HG03571 (cell line): ENCODE results near the gene OR2A2.
"Not testable (repeated sequence)": the region's sequence is repeated elsewhere in the genome, so short reads cannot be mapped to it uniquely, and the experiment has no call there.

Source experiments
- ATAC-seq: cut with Tn5 transposase; IDR thresholded peaks from one replicate; pipeline ENCODE4 v1.9.1; 2021; ENCODE audit not compliant: unreplicated experiment

Gene OR2A2, protein sequence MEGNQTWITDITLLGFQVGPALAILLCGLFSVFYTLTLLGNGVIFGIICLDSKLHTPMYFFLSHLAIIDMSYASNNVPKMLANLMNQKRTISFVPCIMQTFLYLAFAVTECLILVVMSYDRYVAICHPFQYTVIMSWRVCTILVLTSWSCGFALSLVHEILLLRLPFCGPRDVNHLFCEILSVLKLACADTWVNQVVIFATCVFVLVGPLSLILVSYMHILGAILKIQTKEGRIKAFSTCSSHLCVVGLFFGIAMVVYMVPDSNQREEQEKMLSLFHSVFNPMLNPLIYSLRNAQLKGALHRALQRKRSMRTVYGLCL

DNA sequence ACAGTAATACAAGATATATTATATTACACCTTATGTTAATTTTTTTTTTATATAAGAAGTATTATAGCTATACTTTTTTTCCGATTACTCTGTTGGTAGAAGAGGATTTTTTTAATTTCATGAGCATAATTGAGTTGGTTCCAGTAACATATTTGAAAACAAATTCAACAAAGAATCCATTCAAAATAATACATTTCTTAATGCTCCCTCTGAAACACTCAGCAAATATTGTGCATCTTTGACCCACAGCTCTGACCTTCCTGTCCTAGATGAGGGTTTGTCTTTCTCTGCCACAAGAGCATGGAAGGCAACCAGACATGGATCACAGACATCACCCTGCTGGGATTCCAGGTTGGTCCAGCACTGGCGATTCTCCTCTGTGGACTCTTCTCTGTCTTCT lies at the start of gene OR2A2:
OR2A2 (plus strand) TSS at position 301 of the 400 bp plus-strand sequence; CDS start at position 301, 0 bp downstream.
- ATAC-seq: no peak

DNA sequence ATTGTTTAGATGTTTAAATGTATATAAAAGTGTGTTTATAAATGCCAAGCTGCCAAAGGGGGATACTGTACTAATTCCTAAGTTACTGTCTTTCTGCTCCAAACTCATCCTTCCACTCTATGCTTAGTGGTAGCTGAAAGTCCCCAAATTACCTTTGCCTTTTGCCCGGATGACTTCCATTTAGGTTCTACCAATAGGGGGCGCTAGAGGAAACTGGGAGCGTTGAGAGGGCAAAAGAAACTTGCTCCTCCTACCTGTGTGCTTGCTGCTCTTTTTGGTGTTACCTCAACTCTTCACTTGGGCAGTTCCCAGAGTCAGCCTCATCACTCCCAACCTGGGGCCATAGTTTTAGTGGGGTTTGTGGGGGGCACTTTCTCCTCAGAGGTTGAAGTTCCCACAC lies 45.7 kb upstream of the OR2A2 start:
- ATAC-seq: no peak

DNA sequence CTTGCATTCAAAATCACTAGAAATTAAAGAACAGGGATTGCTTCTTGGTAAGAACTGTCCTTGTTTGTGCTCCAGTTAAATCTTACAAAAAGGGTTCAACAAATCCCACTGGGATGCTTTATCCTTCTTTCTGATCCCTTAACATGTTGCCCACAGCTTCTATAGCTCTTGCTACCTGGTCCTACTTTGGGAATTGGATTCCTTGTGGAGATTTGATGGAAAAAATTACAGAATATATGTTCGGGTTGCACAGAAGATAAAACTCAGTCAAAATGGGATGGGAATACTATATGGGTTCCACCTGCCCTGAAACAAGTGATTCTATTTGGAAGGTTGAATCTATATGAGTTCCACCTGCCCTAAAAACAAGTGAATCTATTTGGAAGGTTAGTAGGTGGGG lies 39.9 kb upstream of the OR2A2 start, which contains the start of gene OR2A25:
OR2A25 (plus strand) TSS at position 301 of the 400 bp plus-strand sequence. CDS start 4,409 bp downstream, outside the sequence.
- no peak for ATAC-seq

DNA sequence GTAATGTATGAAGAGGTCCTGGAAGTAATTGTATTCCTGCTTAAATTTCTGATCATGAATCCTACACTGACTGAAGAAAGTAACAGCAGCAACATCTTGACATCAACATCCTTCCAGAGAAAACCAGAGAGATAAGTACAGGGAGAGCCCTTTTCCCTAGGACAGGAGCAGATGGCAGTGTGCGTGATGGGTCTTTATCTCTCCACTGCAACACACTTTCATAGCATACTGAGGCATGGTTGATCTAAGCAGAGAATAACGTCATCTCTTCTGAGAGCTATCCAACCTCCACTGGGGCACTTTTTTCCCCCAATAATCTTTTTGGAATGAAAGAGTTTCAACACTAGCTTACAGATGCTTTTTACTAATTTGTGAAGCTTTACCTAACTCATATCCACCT lies 39.4 kb upstream of the OR2A2 start:
- no peak for ATAC-seq

DNA sequence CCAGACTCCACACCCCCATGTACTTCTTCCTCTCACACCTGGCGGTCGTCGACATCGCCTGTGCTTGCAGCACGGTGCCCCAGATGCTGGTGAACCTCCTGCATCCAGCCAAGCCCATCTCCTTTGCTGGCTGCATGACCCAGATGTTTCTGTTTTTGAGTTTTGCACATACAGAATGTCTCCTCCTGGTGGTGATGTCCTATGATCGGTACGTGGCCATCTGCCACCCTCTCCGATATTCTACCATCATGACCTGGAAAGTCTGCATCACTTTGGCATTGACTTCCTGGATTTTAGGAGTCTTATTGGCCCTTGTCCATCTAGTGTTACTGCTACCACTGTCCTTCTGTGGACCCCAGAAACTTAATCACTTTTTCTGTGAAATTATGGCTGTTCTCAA lies 35.0 kb upstream of the OR2A2 start:
- ATAC-seq: no peak

DNA sequence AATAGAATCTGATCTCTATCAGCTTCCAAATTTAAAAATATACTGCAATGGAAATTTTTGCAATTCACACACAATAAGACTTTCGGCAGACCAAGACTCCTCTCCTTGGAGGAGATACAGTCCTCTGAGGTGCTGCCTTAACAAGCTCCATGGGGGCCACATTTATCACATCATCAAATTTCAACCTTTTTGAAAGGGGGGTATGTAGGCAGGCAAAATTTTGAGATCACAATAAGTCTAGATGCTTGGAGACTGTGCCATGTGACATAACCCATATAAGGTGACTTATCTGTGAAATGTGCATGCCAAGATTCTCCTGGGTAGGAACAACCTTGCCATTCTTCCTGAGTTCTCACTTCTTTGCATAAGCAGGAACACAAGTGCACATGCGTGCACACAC lies 23.4 kb upstream of the OR2A2 start, which contains the start of gene OR2A12:
OR2A12 (plus strand) TSS at position 301 of the 400 bp plus-strand sequence. CDS start 8,830 bp downstream, outside the sequence.
- no peak for ATAC-seq

DNA sequence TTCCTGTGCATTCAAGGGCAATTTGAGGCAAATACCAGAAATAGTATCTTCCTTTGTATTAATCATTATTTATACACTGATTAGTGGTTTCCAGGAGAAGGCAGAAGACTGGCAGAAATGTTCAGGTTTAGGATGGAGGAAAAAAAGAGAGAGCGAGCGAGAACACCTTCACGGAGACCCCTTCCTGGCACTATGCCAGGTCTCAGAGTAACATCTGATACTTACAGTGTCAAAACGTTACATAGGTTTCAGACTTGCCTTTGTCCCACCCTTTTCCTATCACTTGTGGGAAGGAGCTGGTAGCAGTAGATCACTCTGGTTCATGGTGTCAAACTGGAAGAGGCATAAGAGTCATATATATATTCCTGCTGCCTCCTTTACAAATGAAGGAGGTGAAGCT lies 22.7 kb upstream of the OR2A2 start:
- ATAC-seq: no peak

DNA sequence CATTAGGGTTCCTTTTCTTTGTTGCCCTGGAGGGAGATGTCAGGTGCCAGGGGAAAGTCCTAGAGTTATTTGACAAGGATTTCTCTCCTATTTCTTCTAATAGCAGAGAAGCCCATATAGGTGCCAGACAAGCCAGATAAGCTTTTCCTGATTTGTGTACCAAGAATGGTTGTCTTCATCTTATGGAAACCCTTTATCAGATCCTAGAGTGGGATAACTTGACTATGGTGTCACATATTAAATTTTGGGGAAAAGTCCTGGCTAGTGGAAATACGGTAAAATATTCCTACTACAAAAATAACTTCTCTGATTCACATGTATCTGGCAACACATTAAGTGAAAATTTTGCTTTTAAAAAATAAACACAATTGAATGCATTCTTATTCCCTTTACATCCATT lies 22.2 kb upstream of the OR2A2 start:
- ATAC-seq: no peak

DNA sequence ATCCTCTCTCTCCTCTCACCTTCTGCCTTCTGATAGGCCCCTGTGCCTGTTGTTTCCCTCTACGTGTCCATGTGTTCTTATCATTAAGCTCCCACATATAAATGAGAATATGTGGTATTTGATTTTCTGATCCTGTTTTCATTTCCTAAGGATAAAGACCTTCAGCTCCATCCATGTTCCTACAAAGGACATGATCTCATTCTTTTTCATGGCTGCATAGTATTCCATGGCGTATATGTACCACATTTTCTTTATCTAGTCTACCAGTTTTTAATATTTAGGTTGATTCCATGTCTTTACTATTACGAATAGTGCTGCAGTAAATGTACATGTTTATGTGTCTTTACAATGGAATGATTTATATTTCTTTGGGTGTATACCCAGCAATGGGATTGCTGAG lies 18.7 kb upstream of the OR2A2 start:
- ATAC-seq: no peak

DNA sequence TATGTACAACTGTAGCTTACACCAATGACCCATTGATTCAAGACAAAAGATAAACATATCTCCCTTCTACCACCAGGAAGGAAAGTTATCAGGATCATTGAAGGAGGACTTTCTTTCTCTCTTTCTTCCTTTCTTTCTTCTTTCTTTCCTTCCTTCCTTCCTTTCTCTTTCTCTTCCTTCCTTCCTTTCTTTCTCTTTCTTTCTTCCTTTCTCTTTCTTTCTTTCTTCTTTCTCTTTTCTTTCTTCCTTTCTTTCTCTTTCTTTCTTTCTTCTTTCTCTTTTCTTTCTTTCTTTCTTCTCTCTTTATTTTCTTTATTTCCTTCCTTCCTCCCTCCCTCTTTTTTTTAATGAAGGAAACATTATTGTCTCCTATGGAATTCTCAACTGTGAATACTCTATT lies 10.6 kb upstream of the OR2A2 start:
- ATAC-seq: no peak

DNA sequence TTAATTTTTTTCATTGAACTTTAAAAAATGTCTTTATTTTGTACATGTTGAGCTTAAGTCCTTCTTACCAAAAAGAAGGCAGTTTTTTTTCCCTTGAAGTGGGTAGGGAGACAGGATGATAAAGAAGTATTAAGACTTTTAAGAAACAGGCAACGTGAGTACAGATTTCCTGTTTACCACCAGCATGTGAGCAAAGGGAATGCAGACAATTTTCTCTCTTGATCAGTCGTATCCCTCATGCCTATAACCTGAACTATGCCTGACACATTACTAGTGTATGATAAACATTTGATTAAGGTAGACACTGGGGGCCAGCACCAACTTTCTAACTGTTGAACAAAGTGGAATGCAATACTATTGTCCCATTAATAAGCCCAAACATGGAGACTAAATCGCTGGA lies 8.8 kb upstream of the OR2A2 start:
- ATAC-seq: no peak

DNA sequence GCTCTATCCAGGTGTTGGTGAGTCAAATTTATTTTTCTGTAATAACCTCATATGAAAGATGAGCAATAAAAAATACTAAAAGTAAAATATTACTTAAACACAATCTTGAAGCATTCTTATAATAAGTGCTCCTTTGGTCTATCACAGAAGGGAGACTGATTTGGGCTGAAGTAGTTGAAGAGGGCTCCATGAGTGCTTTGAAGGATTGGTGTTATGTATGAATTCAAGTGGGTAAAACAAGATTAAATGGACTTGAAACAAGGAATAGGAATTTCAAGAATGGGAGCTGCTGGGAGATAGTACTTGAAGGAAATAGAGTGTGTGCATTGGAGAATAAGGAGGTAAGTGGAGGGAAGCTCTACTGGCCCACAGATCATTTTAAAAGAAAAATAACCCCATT lies 7.3 kb upstream of the OR2A2 start:
- ATAC-seq: no peak

DNA sequence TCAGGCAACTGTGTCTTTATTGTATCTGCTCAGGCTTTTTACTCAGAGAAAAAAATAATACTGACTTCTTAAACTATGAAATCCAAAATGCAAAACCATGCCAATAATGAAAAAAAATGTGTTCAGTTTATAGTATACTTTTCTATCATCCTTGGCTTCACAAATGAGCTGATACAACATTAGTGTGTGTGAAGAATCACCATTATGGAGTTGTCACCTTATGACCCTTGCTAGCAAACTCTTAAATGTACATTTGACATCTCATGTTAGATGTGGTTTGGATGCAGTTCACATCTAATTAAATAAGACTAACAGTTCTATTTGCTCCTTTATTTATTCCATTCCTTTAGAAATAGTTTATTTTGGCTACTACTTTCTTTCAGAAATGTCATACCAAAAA lies 4.2 kb upstream of the OR2A2 start:
- no peak for ATAC-seq

DNA sequence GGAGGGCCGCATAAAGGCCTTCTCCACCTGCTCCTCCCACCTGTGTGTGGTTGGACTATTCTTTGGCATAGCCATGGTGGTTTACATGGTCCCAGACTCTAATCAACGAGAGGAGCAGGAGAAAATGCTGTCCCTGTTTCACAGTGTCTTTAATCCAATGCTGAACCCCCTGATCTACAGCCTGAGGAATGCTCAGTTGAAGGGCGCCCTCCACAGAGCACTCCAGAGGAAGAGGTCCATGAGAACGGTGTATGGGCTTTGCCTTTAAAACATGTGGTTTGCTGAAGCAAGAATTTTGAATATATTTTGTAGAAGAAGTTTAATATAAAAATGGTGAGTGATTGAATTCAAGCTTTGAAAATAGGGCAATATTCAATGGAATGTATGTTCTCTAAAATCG lies 889 bp downstream of the OR2A2 start:
- ATAC-seq: no peak

DNA sequence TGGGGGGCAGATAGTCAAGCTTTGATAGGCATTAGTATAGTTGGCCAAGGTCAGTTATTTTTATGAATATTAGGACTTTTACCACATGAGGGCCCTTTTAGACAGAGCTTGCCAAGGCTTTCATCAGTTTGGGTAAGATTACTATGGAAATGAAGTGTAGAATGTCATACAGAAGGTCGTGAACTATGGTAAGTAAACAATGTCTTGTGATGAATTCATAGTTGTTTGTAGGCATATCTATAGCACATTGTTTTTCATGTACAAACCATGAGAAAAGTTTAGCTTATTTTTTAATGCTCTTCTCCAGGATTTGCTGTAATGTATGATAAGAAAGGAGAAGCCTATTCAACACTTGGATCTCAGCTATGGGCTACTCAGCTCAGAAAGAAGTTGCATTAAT lies 4.3 kb downstream of the OR2A2 start:
- ATAC-seq: no peak

DNA sequence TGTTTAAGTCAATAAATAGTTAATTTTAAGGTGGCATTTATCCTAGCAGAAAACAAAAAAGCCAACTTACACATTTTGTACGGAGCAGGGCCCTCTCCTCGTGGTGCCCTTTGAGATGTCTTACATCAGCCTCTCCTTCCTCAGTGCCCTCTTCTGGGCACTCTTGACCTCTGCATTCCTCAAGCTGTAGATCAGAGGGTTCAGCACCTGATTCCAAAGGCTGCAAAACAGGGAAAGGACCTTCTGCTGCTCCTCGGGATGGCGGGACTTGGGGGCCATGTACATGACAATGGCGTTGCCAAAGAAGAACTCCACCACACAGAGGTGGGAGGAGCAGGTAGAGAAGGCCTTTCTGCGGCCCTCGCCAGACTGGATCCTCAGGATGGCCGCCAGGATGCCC lies 9.0 kb downstream of the OR2A2 start:
- ATAC-seq: no peak

DNA sequence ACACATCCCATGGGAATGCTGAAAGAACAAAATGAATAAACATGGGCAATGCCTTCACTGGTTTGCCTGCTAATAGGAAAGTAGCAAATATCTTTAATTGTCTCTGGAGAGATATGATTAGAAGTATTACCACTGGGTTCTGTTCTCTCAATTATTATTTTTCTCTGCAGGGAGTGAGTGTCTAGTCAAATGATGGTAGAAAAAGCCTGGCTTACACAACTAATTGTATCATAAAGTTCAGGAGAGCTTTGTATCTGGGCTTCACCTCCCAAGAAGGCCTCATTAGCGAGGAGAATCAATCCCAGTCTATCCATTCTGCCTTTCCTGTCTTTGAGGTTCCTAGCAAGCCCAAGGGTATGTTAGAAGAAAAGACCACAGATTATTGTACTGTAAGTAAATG lies 13.5 kb downstream of the OR2A2 start, which contains the start of gene OR2A14:
OR2A14 (plus strand) TSS at position 301 of the 400 bp plus-strand sequence. CDS start 5,937 bp downstream, outside the sequence.
- no peak for ATAC-seq

DNA sequence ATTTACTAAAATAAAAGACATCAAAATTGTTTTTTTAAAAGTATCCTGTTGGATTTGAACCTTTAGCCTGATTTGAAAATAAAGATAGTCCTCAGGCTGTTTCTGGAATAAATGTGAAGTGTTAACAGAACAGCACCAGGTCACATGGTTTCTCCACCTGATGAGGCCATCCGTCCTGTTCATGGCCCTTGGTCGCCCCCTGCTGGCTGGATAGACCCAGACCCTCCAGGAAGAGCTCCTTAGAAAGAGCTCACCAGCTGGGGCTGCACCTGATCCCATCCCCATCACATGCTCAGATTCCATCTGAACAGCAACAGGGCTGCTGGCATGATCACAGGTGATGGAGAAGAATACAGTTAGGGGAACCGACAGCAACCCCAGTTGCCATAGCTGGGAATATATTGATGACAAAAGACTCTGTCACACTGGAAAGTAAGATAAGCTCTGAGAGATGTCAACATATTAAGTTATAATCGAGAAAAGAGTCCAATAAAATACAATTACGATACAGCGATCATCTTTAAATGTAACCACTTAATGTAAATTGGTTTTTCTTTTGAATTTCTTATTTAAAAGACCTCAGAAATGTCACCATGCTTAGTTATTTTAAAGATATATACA lies 18.4 kb downstream of the OR2A2 start:
- ATAC-seq: peak; percentile 100

DNA sequence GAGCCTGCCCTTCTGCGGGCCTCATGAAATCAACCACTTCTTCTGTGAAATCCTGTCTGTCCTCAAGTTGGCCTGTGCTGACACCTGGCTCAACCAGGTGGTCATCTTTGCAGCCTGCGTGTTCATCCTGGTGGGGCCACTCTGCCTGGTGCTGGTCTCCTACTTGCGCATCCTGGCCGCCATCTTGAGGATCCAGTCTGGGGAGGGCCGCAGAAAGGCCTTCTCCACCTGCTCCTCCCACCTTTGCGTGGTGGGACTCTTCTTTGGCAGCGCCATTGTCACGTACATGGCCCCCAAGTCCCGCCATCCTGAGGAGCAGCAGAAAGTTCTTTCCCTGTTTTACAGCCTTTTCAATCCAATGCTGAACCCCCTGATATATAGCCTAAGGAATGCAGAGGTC lies 20.2 kb downstream of the OR2A2 start:
- not testable (repeated sequence) for ATAC-seq

DNA sequence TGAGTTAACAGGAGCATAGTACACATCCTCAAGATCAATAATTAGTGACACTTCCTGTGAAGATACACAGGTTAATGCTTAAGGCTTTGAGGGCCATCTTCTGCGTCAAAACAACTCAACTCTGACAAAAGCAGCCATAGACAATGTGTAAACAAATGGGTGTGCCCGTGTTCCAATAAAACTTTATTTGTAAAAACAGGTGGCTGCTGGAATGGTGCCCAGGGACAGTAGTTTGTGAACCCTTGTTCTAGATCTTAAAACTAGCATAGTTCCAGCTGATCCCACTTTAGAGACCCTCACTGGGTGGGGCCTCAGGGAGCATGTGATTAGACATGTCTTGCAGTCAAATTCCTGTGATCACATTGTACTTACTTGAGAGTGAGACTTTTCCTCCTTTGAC lies 21.3 kb downstream of the OR2A2 start:
- no peak for ATAC-seq

DNA sequence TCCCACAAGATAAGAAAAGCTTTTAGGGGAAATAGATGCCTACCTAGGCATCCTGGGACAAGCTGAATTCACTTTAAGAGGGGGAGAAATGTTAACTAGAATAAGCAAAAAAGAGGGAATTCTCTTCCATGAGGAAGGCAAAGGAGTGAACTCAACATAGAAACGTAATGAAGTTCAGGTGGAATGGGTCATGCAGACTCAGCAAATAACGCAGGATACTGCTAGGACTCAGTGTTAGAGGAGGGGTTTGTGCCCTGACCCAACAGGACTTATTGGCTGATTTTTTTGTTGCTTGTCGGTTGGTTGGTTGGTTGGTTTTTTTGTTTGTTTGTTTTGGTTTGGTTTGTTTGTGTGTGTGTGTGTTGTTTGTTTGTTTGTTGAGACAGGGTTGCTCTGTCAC lies 22.9 kb downstream of the OR2A2 start:
- ATAC-seq: no peak

DNA sequence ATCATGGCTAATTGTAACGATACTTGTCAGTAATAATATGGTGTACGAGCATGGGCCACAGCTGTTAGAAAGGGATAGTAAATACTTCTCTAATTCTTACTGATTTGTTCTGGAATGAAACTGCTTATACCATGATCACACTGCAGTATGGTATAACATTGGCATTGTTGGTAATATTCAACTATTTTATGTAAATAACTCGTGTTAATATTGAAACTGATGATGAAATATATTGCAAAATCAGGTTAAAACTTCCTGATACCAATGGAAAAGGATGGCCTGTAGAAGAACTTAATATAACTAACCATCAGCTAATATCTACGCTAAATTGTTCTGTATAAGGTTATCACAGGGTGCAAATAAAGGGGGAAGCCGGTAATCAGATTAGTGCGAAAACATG lies 23.9 kb downstream of the OR2A2 start:
- no peak for ATAC-seq
